Type B pancreatic cell (in vitro differentiated cells): ENCODE data around the gene ARMH2. TPM values are rescaled to one million over a fixed set of nuclear protein-coding genes. Genes with fewer than 3 reads are reported as not detected.
A peak's percentile ranks its signal among the peaks of the same experiment; 100 is the strongest.
"Not testable (repeated sequence)": the region's sequence is repeated elsewhere in the genome, so short reads cannot be mapped to it uniquely, and the experiment has no call there.

Source experiments
- DNase-seq: peaks from one replicate; pipeline ENCODE4 v3.0.0; 2021; ENCODE audit warnings: mixed read lengths; ENCODE audit not compliant: unreplicated experiment; ENCODE audit errors: extremely low spot score
- H3K27ac Mint-ChIP-seq: 2 replicates; pipeline ENCODE4 v1.8.0; 2021; ENCODE audit warnings: mild to moderate bottlenecking, mixed read lengths
- H3K27me3 Mint-ChIP-seq: 2 replicates; pipeline ENCODE4 v1.8.0; 2021; ENCODE audit warnings: mixed read lengths
- H3K36me3 Mint-ChIP-seq: 2 replicates; pipeline ENCODE4 v1.8.0; 2021; ENCODE audit warnings: mixed read lengths
- H3K4me1 Mint-ChIP-seq: one replicate; pipeline ENCODE4 v1.8.0; 2021; ENCODE audit warnings: mixed read lengths; ENCODE audit not compliant: unreplicated experiment
- H3K4me3 Mint-ChIP-seq: 2 replicates; pipeline ENCODE4 v1.8.0; 2021; ENCODE audit warnings: mild to moderate bottlenecking, mixed read lengths
- H3K9me3 Mint-ChIP-seq: 2 replicates; pipeline ENCODE4 v1.8.0; 2021; ENCODE audit warnings: mixed read lengths
- CTCF ChIP-seq: fragments of 200-600 bp; sonication (generic); conservative IDR thresholded peaks from 2 replicates; pipeline ENCODE4 v1.5.0; 2021; ENCODE audit warnings: antibody characterized with exemption, mild to moderate bottlenecking
- total RNA-seq: library from RNA; stranded (reverse); gene quantifications from 2 replicates; pipeline ENCODE4 v1.2.1, GENCODE V29; 2021; ENCODE audit warnings: low replicate concordance

Gene ARMH2
- total RNA-seq, 1 donor from 2014 or later, result not detected

GRCh38 chr6:24775520-24776058 lies 23.1 kb downstream of the ARMH2 start:
- H3K27ac Mint-ChIP-seq, result peak overlapping the region; percentile 96
- peaks cover 23% of the 10 kb centered on the region for H3K4me1 Mint-ChIP-seq
- TF ChIP-seq CTCF, result no peak
- no peaks in the 10 kb centered on the region for H3K27me3 Mint-ChIP-seq
- peak overlapping the region; percentile 98 for H3K4me3 Mint-ChIP-seq
- no peak for DNase-seq
- peaks cover 17% of the 10 kb centered on the region for H3K36me3 Mint-ChIP-seq
- no peaks in the 10 kb centered on the region for H3K9me3 Mint-ChIP-seq

GRCh38 chr6:24774696-24775519 lies 23.8 kb downstream of the ARMH2 start, which contains the start of gene GMNN:
Gene GMNN, plus strand, starts transcription at chr6:24774937. Its CDS starts 2,310 bp downstream, at chr6:24777247.
- Mint-ChIP-seq H3K27me3 (no peaks in the 10 kb centered on the region), H3K4me3 (peak within 1 kb of the TSS; percentile 98), H3K9me3 (no peaks in the 10 kb centered on the region), H3K4me1 (peaks cover 20% of the 10 kb centered on the region), H3K36me3 (peaks cover 10% of the 10 kb centered on the region), H3K27ac (peak within 1 kb of the TSS; percentile 96)
- no peak for TF ChIP-seq CTCF
- DNase-seq, result peak; percentile 96

GRCh38 chr6:24768361-24768760 lies 30.4 kb downstream of the ARMH2 start:
- H3K36me3 Mint-ChIP-seq, result no peaks in the 10 kb centered on the region
- H3K4me1 Mint-ChIP-seq, result no peaks in the 10 kb centered on the region
- H3K27ac Mint-ChIP-seq, result no peak overlapping the region
- H3K27me3 Mint-ChIP-seq, result no peaks in the 10 kb centered on the region
- no peak overlapping the region for H3K4me3 Mint-ChIP-seq
- no peaks in the 10 kb centered on the region for H3K9me3 Mint-ChIP-seq
- DNase-seq, result no peak
- no peak for TF ChIP-seq CTCF

GRCh38 chr6:24766680-24767462 lies 31.8 kb downstream of the ARMH2 start:
- Mint-ChIP-seq H3K9me3 (no peaks in the 10 kb centered on the region), H3K36me3 (no peaks in the 10 kb centered on the region), H3K27ac (no peak overlapping the region), H3K4me3 (no peak overlapping the region), H3K27me3 (no peaks in the 10 kb centered on the region), H3K4me1 (peaks cover 1% of the 10 kb centered on the region)
- peak; percentile 59 for TF ChIP-seq CTCF
- DNase-seq, result no peak

- DNase-seq, H3K4me1 Mint-ChIP-seq, H3K9me3 Mint-ChIP-seq, H3K36me3 Mint-ChIP-seq, H3K27me3 Mint-ChIP-seq, H3K4me3 Mint-ChIP-seq, H3K27ac Mint-ChIP-seq: not testable (repeated sequence)
Observed at GRCh38 chr6:24765968-24766367, 32.7 kb downstream of the ARMH2 start.

- not testable (repeated sequence) for H3K4me3 Mint-ChIP-seq, H3K9me3 Mint-ChIP-seq, H3K27me3 Mint-ChIP-seq, H3K36me3 Mint-ChIP-seq, DNase-seq, H3K27ac Mint-ChIP-seq, H3K4me1 Mint-ChIP-seq
Observed at GRCh38 chr6:24764833-24765828, 33.6 kb downstream of the ARMH2 start.
